Ishikawa (cell line): ENCODE results near the gene SLC2A4.

ENCODE experiments used
- CEBPB ChIP-seq: IDR thresholded peaks from 2 replicates; pipeline ENCODE4 v1.6.1; 2012
- CREB1 ChIP-seq: IDR thresholded peaks from 2 replicates; pipeline ENCODE4 v1.6.1; 2012; ENCODE audit warnings: low read depth
- EGR1 ChIP-seq: IDR thresholded peaks from 2 replicates; pipeline ENCODE4 v1.6.1; 2012
- EP300 ChIP-seq: IDR thresholded peaks from 2 replicates; pipeline ENCODE4 v1.6.1; 2012; ENCODE audit warnings: borderline replicate concordance
- FOXM1 ChIP-seq: IDR thresholded peaks from 2 replicates; pipeline ENCODE4 v1.6.1; 2012; ENCODE audit warnings: low read depth, borderline replicate concordance
- NFIC ChIP-seq: IDR thresholded peaks from 2 replicates; pipeline ENCODE4 v1.6.1; 2012
- RAD21 ChIP-seq: IDR thresholded peaks from 2 replicates; pipeline ENCODE4 v1.6.1; 2012; ENCODE audit warnings: low read depth
- TAF1 ChIP-seq: IDR thresholded peaks from 2 replicates; pipeline ENCODE4 v1.6.1; 2012; ENCODE audit warnings: low read depth, mild to moderate bottlenecking
- TCF12 ChIP-seq: IDR thresholded peaks from 2 replicates; pipeline ENCODE4 v1.6.1; 2012; ENCODE audit warnings: low read depth
- TEAD4 ChIP-seq: IDR thresholded peaks from 2 replicates; pipeline ENCODE4 v1.6.1; 2012
- YY1 ChIP-seq: IDR thresholded peaks from 2 replicates; pipeline ENCODE4 v1.6.1; 2012; ENCODE audit warnings: low read depth
- ZBTB7A ChIP-seq: IDR thresholded peaks from 2 replicates; pipeline ENCODE4 v1.6.1; 2012; ENCODE audit warnings: low read depth
- TF ChIP-seq, protein P1 (sequence below): IDR thresholded peaks from 2 replicates; pipeline ENCODE4 v1.6.1; 2012
- TF ChIP-seq, protein P2 (sequence below): IDR thresholded peaks from 2 replicates; pipeline ENCODE4 v1.6.1; 2012; ENCODE audit warnings: low read depth, mild to moderate bottlenecking
- TF ChIP-seq, protein P3 (sequence below): IDR thresholded peaks from 2 replicates; pipeline ENCODE4 v1.6.1; 2012

SLC2A4 gene

DNA sequence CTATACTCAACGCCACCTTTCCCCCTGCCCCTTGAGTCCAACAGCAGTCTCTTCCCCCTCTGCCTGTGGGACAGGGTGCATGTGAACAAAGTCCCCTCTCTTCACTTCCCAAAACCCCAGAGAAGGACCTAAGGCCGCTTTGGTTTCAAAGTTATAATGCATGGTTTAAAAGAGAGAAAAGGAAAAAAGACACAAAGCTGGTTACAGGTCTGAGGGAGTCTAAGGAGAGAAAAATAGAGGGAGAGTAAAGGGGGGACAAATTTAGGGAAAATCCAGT, 38.1 kb upstream of the SLC2A4 start:
- TF ChIP-seq NFIC, result no peak
- no peak for TF ChIP-seq EGR1
- no peak for TF ChIP-seq FOXM1
- TF ChIP-seq, protein P1, sequence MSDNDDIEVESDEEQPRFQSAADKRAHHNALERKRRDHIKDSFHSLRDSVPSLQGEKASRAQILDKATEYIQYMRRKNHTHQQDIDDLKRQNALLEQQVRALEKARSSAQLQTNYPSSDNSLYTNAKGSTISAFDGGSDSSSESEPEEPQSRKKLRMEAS, result no peak
- no peak for TF ChIP-seq TCF12
- no peak for TF ChIP-seq TEAD4
- no peak for TF ChIP-seq CEBPB
- no peak for TF ChIP-seq RAD21

DNA sequence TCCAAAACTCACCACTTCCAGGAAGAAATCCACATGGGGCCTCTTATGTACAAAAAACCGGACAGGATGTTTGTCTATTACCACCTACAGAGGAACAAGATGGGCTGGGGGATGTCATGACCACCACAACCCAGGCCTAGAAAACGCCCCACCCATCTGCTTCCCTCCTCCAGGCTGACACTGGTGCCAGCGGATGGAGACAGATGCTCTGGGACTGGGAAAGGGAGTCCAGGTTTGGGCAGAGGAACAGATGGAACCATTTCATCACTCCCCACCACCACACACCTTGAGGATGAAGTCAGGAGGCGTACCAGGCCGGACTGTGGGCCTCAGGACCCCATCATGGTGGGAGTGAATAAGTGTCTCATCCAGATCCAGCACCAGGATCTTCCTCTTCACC, 34.7 kb upstream of the SLC2A4 start:
- no peak for TF ChIP-seq CREB1
- no peak for TF ChIP-seq YY1
- no peak for TF ChIP-seq FOXM1
- no peak for TF ChIP-seq EGR1
- no peak for TF ChIP-seq NFIC

DNA sequence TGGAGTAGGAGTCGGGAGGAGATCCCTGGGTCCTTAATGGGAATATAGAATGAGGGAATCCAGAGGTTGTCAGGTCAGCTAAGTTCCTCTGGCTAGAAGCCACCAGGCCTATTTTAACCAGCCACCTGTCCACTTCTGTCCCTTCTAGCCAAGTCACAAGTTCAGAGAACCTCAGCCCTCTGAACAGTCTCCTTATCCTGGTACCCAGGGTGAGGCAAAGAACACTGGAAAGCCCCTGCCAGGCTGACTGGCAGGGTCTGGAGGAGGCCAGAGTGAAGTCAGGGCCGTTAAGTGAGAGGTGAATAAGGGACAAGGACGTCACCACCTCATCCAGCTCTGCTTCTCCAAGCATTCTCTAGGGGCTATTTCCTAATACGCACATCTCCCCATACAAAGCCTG, 32.7 kb upstream of the SLC2A4 start:
- TF ChIP-seq CEBPB (no peak), TCF12 (no peak), TEAD4 (no peak), YY1 (no peak), CREB1 (no peak), TAF1 (no peak), NFIC (no peak), ZBTB7A (no peak), FOXM1 (no peak), EP300 (no peak), EGR1 (no peak), RAD21 (no peak)
- TF ChIP-seq, protein P2, sequence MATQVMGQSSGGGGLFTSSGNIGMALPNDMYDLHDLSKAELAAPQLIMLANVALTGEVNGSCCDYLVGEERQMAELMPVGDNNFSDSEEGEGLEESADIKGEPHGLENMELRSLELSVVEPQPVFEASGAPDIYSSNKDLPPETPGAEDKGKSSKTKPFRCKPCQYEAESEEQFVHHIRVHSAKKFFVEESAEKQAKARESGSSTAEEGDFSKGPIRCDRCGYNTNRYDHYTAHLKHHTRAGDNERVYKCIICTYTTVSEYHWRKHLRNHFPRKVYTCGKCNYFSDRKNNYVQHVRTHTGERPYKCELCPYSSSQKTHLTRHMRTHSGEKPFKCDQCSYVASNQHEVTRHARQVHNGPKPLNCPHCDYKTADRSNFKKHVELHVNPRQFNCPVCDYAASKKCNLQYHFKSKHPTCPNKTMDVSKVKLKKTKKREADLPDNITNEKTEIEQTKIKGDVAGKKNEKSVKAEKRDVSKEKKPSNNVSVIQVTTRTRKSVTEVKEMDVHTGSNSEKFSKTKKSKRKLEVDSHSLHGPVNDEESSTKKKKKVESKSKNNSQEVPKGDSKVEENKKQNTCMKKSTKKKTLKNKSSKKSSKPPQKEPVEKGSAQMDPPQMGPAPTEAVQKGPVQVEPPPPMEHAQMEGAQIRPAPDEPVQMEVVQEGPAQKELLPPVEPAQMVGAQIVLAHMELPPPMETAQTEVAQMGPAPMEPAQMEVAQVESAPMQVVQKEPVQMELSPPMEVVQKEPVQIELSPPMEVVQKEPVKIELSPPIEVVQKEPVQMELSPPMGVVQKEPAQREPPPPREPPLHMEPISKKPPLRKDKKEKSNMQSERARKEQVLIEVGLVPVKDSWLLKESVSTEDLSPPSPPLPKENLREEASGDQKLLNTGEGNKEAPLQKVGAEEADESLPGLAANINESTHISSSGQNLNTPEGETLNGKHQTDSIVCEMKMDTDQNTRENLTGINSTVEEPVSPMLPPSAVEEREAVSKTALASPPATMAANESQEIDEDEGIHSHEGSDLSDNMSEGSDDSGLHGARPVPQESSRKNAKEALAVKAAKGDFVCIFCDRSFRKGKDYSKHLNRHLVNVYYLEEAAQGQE, result no peak
- TF ChIP-seq, protein P3, sequence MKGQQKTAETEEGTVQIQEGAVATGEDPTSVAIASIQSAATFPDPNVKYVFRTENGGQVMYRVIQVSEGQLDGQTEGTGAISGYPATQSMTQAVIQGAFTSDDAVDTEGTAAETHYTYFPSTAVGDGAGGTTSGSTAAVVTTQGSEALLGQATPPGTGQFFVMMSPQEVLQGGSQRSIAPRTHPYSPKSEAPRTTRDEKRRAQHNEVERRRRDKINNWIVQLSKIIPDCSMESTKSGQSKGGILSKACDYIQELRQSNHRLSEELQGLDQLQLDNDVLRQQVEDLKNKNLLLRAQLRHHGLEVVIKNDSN, result no peak
- TF ChIP-seq, protein P1, result no peak

DNA sequence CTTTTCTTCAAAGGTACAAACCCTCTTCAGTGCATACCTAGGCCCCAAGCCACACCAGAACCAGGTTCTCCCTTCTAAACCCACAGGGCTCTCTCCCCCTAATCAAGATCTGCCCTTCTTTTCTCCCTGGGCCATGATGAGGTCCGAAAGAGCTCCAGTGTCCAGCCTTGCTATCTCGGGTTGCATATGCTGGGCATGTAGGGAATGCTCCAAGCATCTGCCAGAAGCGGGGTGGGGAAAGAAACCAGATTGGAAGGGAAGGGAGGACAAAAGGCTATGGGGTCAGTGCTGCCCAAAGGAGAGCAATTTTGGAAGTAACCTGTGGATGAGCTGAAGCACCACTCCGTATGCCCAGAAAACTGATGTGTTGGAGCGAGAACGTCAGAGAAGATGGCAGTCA, 32.3 kb upstream of the SLC2A4 start:
- TF ChIP-seq EGR1 (no peak), NFIC (no peak), CREB1 (no peak), ZBTB7A (no peak), TCF12 (no peak), YY1 (no peak), EP300 (no peak), RAD21 (no peak), CEBPB (no peak), TAF1 (no peak), TEAD4 (no peak), FOXM1 (no peak)
- TF ChIP-seq, protein P3, result no peak
- TF ChIP-seq, protein P1, result no peak

DNA sequence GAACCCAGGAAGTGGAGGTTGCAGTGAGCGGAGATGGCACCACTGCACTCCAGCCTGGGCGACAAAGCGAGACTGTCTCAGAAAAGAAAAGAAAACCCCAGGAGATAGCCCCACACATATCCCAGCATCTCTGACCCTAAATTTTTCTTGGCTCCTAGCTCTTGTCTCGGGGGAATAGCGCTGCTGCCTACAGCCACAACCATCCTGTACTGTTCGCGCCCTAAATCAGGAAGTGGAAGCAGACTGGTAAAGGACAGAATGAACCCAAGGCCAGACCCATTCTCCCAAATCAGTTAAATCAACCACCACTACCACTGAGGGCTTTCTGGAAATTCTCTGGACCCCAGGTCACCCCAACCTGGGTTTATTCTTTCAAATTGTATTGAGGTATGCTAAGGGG, 31.7 kb upstream of the SLC2A4 start:
- TF ChIP-seq ZBTB7A (no peak), NFIC (no peak), EP300 (no peak), EGR1 (no peak), TEAD4 (no peak), FOXM1 (no peak), CREB1 (no peak), TAF1 (no peak), RAD21 (no peak), CEBPB (no peak), TCF12 (no peak), YY1 (no peak)
- TF ChIP-seq, protein P2, result no peak
- TF ChIP-seq, protein P3, result no peak
- TF ChIP-seq, protein P1, result no peak
